ENCODE measurements around the gene EME2. TPM values are rescaled to one million over a fixed set of nuclear protein-coding genes. Genes with fewer than 3 reads are reported as not detected.

EME2 gene
- polyA plus RNA-seq, 1 donor from 2014 or later = 21.2 TPM

DNA sequence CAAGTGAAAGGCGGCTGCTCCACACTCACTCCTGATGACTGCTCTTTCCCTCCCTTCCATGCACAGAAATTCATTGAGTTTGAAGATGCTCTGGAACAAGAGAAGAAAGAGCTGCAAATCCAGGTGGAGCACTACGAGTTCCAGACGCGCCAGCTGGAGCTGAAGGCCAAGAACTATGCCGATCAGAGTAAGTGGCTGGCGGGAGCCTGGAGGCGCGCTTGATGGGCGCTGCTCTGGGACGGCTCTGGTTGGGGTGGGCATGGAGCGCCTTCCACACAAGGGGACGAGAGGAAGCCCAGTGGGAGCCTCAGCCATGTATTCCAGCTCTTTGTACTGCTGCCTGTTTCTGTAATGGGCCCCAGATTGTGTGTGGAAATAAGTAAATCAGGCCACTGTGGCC lies 48.1 kb upstream of the EME2 start:
- no peak overlapping the region for H3K4me2 ChIP-seq (ENCODE audit: low read length)
- no peaks in the 10 kb centered on the region for H3K9me2 ChIP-seq (ENCODE audit: insufficient read depth, low read length)
- no peak overlapping the region for H2AFZ ChIP-seq (ENCODE audit: low read depth, low read length)
- no peaks in the 10 kb centered on the region for H3K27me3 ChIP-seq (ENCODE audit: insufficient read depth, low read depth, low read length)
- no peaks in the 10 kb centered on the region for H3K36me3 ChIP-seq (ENCODE audit: insufficient read depth, low read length)
- H4K20me1 ChIP-seq (ENCODE audit: insufficient read depth) = no peaks in the 10 kb centered on the region
- peaks cover 13% of the 10 kb centered on the region for H3K79me2 ChIP-seq (replicated peaks; ENCODE audit: insufficient read depth, low read length)
- no peaks in the 10 kb centered on the region for H3F3A ChIP-seq (ENCODE audit: insufficient read depth, low read length, poor library complexity, severe bottlenecking)
- no peaks in the 10 kb centered on the region for H3K9me3 ChIP-seq (ENCODE audit: low read length)
- H3K9ac ChIP-seq (ENCODE audit: low read length) = no peak overlapping the region
- no peak overlapping the region for H3K27ac ChIP-seq (ENCODE audit: low read length)
- no peak for TF ChIP-seq MXI1 (conservative IDR thresholded peaks at IDR 0.05; ENCODE audit: poor library complexity, severe bottlenecking)
- TF ChIP-seq, protein P1, sequence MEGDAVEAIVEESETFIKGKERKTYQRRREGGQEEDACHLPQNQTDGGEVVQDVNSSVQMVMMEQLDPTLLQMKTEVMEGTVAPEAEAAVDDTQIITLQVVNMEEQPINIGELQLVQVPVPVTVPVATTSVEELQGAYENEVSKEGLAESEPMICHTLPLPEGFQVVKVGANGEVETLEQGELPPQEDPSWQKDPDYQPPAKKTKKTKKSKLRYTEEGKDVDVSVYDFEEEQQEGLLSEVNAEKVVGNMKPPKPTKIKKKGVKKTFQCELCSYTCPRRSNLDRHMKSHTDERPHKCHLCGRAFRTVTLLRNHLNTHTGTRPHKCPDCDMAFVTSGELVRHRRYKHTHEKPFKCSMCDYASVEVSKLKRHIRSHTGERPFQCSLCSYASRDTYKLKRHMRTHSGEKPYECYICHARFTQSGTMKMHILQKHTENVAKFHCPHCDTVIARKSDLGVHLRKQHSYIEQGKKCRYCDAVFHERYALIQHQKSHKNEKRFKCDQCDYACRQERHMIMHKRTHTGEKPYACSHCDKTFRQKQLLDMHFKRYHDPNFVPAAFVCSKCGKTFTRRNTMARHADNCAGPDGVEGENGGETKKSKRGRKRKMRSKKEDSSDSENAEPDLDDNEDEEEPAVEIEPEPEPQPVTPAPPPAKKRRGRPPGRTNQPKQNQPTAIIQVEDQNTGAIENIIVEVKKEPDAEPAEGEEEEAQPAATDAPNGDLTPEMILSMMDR (IDR thresholded peaks at IDR 0.05; ENCODE audit: poor library complexity, severe bottlenecking) = no peak
- TF ChIP-seq POLR2AphosphoS5 (IDR thresholded peaks at IDR 0.05) = no peak
- no peak for TF ChIP-seq EP300 (conservative IDR thresholded peaks at IDR 0.05; ENCODE audit: poor library complexity, severe bottlenecking)
- TF ChIP-seq, protein P2, sequence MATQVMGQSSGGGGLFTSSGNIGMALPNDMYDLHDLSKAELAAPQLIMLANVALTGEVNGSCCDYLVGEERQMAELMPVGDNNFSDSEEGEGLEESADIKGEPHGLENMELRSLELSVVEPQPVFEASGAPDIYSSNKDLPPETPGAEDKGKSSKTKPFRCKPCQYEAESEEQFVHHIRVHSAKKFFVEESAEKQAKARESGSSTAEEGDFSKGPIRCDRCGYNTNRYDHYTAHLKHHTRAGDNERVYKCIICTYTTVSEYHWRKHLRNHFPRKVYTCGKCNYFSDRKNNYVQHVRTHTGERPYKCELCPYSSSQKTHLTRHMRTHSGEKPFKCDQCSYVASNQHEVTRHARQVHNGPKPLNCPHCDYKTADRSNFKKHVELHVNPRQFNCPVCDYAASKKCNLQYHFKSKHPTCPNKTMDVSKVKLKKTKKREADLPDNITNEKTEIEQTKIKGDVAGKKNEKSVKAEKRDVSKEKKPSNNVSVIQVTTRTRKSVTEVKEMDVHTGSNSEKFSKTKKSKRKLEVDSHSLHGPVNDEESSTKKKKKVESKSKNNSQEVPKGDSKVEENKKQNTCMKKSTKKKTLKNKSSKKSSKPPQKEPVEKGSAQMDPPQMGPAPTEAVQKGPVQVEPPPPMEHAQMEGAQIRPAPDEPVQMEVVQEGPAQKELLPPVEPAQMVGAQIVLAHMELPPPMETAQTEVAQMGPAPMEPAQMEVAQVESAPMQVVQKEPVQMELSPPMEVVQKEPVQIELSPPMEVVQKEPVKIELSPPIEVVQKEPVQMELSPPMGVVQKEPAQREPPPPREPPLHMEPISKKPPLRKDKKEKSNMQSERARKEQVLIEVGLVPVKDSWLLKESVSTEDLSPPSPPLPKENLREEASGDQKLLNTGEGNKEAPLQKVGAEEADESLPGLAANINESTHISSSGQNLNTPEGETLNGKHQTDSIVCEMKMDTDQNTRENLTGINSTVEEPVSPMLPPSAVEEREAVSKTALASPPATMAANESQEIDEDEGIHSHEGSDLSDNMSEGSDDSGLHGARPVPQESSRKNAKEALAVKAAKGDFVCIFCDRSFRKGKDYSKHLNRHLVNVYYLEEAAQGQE (IDR thresholded peaks at IDR 0.05; ENCODE audit: borderline replicate concordance) = no peak
- TF ChIP-seq EZH2 (IDR thresholded peaks at IDR 0.05; ENCODE audit: borderline replicate concordance, insufficient read depth, low read length, poor library complexity, severe bottlenecking) = no peak
- no peak for TF ChIP-seq RAD21 (conservative IDR thresholded peaks at IDR 0.05)
- TF ChIP-seq SMC3 (conservative IDR thresholded peaks at IDR 0.05; ENCODE audit: poor library complexity) = no peak
- TF ChIP-seq TAF1 (IDR thresholded peaks at IDR 0.05; ENCODE audit: low read depth) = no peak
- H3K4me3 ChIP-seq (ENCODE audit: low read length) = no peak overlapping the region

- Histone ChIP-seq H3K4me3 (ENCODE audit: low read length) (no peak overlapping the region), H3K9me2 (ENCODE audit: insufficient read depth, low read length) (no peaks in the 10 kb centered on the region), H3K27me3 (ENCODE audit: insufficient read depth, low read depth, low read length) (no peaks in the 10 kb centered on the region), H3K27ac (ENCODE audit: low read length) (no peak overlapping the region), H3K9ac (ENCODE audit: low read length) (no peak overlapping the region), H3K4me2 (ENCODE audit: low read length) (no peak overlapping the region), H3F3A (ENCODE audit: insufficient read depth, low read length, poor library complexity, severe bottlenecking) (no peaks in the 10 kb centered on the region), H3K9me3 (ENCODE audit: low read length) (no peaks in the 10 kb centered on the region), H3K79me2 (replicated peaks; ENCODE audit: insufficient read depth, low read length) (peaks cover 13% of the 10 kb centered on the region), H3K36me3 (ENCODE audit: insufficient read depth, low read length) (no peaks in the 10 kb centered on the region), H4K20me1 (ENCODE audit: insufficient read depth) (no peaks in the 10 kb centered on the region), H2AFZ (ENCODE audit: low read depth, low read length) (no peak overlapping the region)
- TF ChIP-seq, protein P2 (IDR thresholded peaks at IDR 0.05; ENCODE audit: borderline replicate concordance) = no peak
- no peak for TF ChIP-seq RAD21 (conservative IDR thresholded peaks at IDR 0.05)
- TF ChIP-seq MXI1 (conservative IDR thresholded peaks at IDR 0.05; ENCODE audit: poor library complexity, severe bottlenecking) = no peak
- TF ChIP-seq SMC3 (conservative IDR thresholded peaks at IDR 0.05; ENCODE audit: poor library complexity) = no peak
- no peak for TF ChIP-seq EZH2 (IDR thresholded peaks at IDR 0.05; ENCODE audit: borderline replicate concordance, insufficient read depth, low read length, poor library complexity, severe bottlenecking)
- TF ChIP-seq TAF1 (IDR thresholded peaks at IDR 0.05; ENCODE audit: low read depth) = no peak
- TF ChIP-seq POLR2AphosphoS5 (IDR thresholded peaks at IDR 0.05) = no peak
- TF ChIP-seq, protein P1 (IDR thresholded peaks at IDR 0.05; ENCODE audit: poor library complexity, severe bottlenecking) = no peak
Measured at GRCh38 chr16:1726661-1727502, 45.7 kb upstream of the EME2 start.
